ENCODE results near the gene CDK12. TPM values are rescaled to one million over a fixed set of nuclear protein-coding genes. Genes with fewer than 3 reads are reported as not detected.
"Not testable (repeated sequence)": the region's sequence is repeated elsewhere in the genome, so short reads cannot be mapped to it uniquely, and the experiment has no call there.

CDK12 gene
- 20.2 TPM for total RNA-seq
- long read RNA-seq, partial matches to known transcripts, result 0 of 4 reads
- long read RNA-seq, other reads (novel, unspliced or antisense), result 3 of 4 reads

GRCh38 chr17:39461113-39461925 is at the start of gene CDK12:
TSS of gene CDK12 (plus strand) at chr17:39461486. CDS start at chr17:39462072, 586 bp downstream.
- ATAC-seq (peak; percentile 91), DNase-seq (peak; percentile 92)
- intact Hi-C loops (cut with micrococcal nuclease), result no loop called here

- no peak for DNase-seq
- intact Hi-C loops (cut with micrococcal nuclease), result no loop called here
- ATAC-seq, result no peak
Observed at GRCh38 chr17:39416141-39416540, 45.1 kb upstream of the CDK12 start.

- DNase-seq (no peak), ATAC-seq (no peak)
- intact Hi-C loops (cut with micrococcal nuclease), result no loop called here
Observed at GRCh38 chr17:39429600-39429999, 31.7 kb upstream of the CDK12 start.

- intact Hi-C loops (cut with micrococcal nuclease); ATAC-seq; DNase-seq: not testable (repeated sequence)
Observed at GRCh38 chr17:39439868-39440267, 21.4 kb upstream of the CDK12 start.

GRCh38 chr17:39443326-39443725 is 18.0 kb upstream of the CDK12 start:
- intact Hi-C loops (cut with micrococcal nuclease), result no loop called here
- DNase-seq (no peak), ATAC-seq (no peak)

- no peak for DNase-seq
- ATAC-seq, result no peak
- intact Hi-C loops (cut with micrococcal nuclease), result no loop called here
Observed at GRCh38 chr17:39447561-39447960, 13.7 kb upstream of the CDK12 start.

- DNase-seq (no peak), ATAC-seq (no peak)
- intact Hi-C loops (cut with micrococcal nuclease), result no loop called here
Observed at GRCh38 chr17:39450051-39450450, 11.2 kb upstream of the CDK12 start.

GRCh38 chr17:39450847-39451581 is 10.3 kb upstream of the CDK12 start, which contains the start of gene MED1:
TSS of gene MED1 (minus strand) at chr17:39451263. CDS start at chr17:39451062, 201 bp downstream.
- ATAC-seq, result peak; percentile 98
- intact Hi-C loops (cut with micrococcal nuclease), result no loop called here
- DNase-seq, result peak; percentile 95

GRCh38 chr17:39455919-39456318 is 5.4 kb upstream of the CDK12 start:
- no peak for DNase-seq
- intact Hi-C loops (cut with micrococcal nuclease), result no loop called here
- ATAC-seq, result no peak

GRCh38 chr17:39461926-39462569 is 762 bp downstream of the CDK12 start:
- intact Hi-C loops (cut with micrococcal nuclease), result no loop called here
- DNase-seq, result peak; percentile 36
- peak; percentile 46 for ATAC-seq

- intact Hi-C loops (cut with micrococcal nuclease), result no loop called here
- ATAC-seq (peak; percentile 1), DNase-seq (no peak)
Observed at GRCh38 chr17:39462631-39463375, 1.5 kb downstream of the CDK12 start.

GRCh38 chr17:39464639-39465181 is 3.4 kb downstream of the CDK12 start:
- ATAC-seq; DNase-seq; intact Hi-C loops (cut with micrococcal nuclease): not testable (repeated sequence)

GRCh38 chr17:39468610-39469009 is 7.3 kb downstream of the CDK12 start:
- DNase-seq; intact Hi-C loops (cut with micrococcal nuclease); ATAC-seq: not testable (repeated sequence)

GRCh38 chr17:39473310-39473709 is 12.0 kb downstream of the CDK12 start:
- intact Hi-C loops (cut with micrococcal nuclease), result no loop called here
- no peak for DNase-seq
- no peak for ATAC-seq

GRCh38 chr17:39479631-39480030 is 18.3 kb downstream of the CDK12 start:
- ATAC-seq; intact Hi-C loops (cut with micrococcal nuclease); DNase-seq: not testable (repeated sequence)

GRCh38 chr17:39483506-39483905 is 22.2 kb downstream of the CDK12 start:
- no peak for ATAC-seq
- no peak for DNase-seq
- intact Hi-C loops (cut with micrococcal nuclease), result no loop called here

GRCh38 chr17:39484178-39484577 is 22.9 kb downstream of the CDK12 start:
- ATAC-seq (no peak), DNase-seq (no peak)
- intact Hi-C loops (cut with micrococcal nuclease), result no loop called here

GRCh38 chr17:39485555-39485954 is 24.3 kb downstream of the CDK12 start:
- DNase-seq (no peak), ATAC-seq (no peak)
- intact Hi-C loops (cut with micrococcal nuclease), result no loop called here

- ATAC-seq (no peak), DNase-seq (no peak)
- intact Hi-C loops (cut with micrococcal nuclease), result no loop called here
Observed at GRCh38 chr17:39486242-39486641, 25.0 kb downstream of the CDK12 start.

All from left ventricle myocardium superior (tissue), 1 donor.